Neural cell (in vitro differentiated cells): Measurements from ENCODE around the gene SRRM2.

ENCODE experiments used
- EZH2 ChIP-seq: fragments of 200-600, 300-800 bp; shearing (Covaris generic), sonication (generic); IDR thresholded peaks from 2 replicates; pipeline ENCODE4 v1.6.1; 2014; ENCODE audit warnings: antibody characterized with exemption, low read length, borderline replicate concordance, mild to moderate bottlenecking; ENCODE audit not compliant: insufficient read depth, poor library complexity, severe bottlenecking
- POLR2AphosphoS5 ChIP-seq: IDR thresholded peaks from 2 replicates; pipeline ENCODE4 v1.6.1; 2012
- TAF1 ChIP-seq: IDR thresholded peaks from 2 replicates; pipeline ENCODE4 v1.6.1; 2012; ENCODE audit warnings: low read depth

GRCh38 chr16:2815299-2815771 is 62.9 kb downstream of the SRRM2 start:
- no peak for TF ChIP-seq POLR2AphosphoS5
- no peak for TF ChIP-seq EZH2
- TF ChIP-seq TAF1 = no peak
